ENCODE results near the gene MPC1.

- no peak for TF ChIP-seq CTCF (IDR thresholded peaks at IDR 0.05; ENCODE audit: low read length)
- no peak for TF ChIP-seq EZH2 (optimal IDR thresholded peaks at IDR 0.05; ENCODE audit: low read depth, low read length)
These were observed 43.9 kb downstream of the MPC1 start for GRCh38 chr6:166338854-166339253.
